IMR-90 (cell line): ENCODE data around the gene TBC1D22A. TPM values are rescaled to one million over a fixed set of nuclear protein-coding genes. Genes with fewer than 3 reads are reported as not detected.
A peak's percentile ranks its signal among the peaks of the same experiment; 100 is the strongest.

Experiments
- ATAC-seq: fragments of 200-7000 bp; cut with Tn5 transposase; 2 replicates; pipeline ENCODE4 v1.9.1; 2020; ENCODE audit warnings: low read depth, mild to moderate bottlenecking, moderate library complexity
- BruUV-seq: library from RNA; stranded (reverse); fragments of 400-500 nt; replicated peaks from 2 replicates; lab custom pipeline; 2021; lab: Mats Ljungman, UMichigan
- CTCF ChIA-PET: fragments of 300-600 bp; formaldehyde crosslinking; extraction: SDS; loops from one replicate; lab custom pipeline; 2021; ENCODE audit warnings: antibody characterized with exemption; lab: Yijun Ruan, JAX
- POLR2A ChIA-PET: fragments of 300-600 bp; sonication (Branson Sonifier 250); formaldehyde crosslinking; loops from one replicate; lab custom pipeline; 2022; ENCODE audit warnings: antibody characterized with exemption; ENCODE audit not compliant: unreplicated experiment; lab: Charles Lee
- DNase-seq: peaks from one replicate; pipeline ENCODE4 v3.0.0; 2013
- H2AFZ ChIP-seq: replicated peaks from 2 replicates; pipeline ENCODE3; 2013; ENCODE audit warnings: low read length, mild to moderate bottlenecking; ENCODE audit not compliant: poor library complexity
- H2AK5ac ChIP-seq: 2 replicates; pipeline ENCODE4 v1.6.1; 2013; ENCODE audit warnings: low read depth, low read length, inconsistent platforms
- H2AK9ac ChIP-seq: replicated peaks from 2 replicates; pipeline ENCODE3; 2013; ENCODE audit warnings: mild to moderate bottlenecking, low read depth, low read length, moderate library complexity; ENCODE audit not compliant: poor library complexity
- H2BK120ac ChIP-seq: 2 replicates; pipeline ENCODE4 v1.6.1; 2013; ENCODE audit warnings: low read depth, low read length, inconsistent platforms
- H2BK15ac ChIP-seq: 3 replicates; pipeline ENCODE4 v1.6.1; 2013; ENCODE audit warnings: low read depth, low read length, inconsistent platforms
- H2BK20ac ChIP-seq: 2 replicates; pipeline ENCODE4 v1.6.1; 2013; ENCODE audit warnings: low read depth, mild to moderate bottlenecking, inconsistent platforms, low read length, moderate library complexity
- H2BK5ac ChIP-seq: 2 replicates; pipeline ENCODE4 v1.6.1; 2013; ENCODE audit warnings: mild to moderate bottlenecking, low read depth, low read length, inconsistent platforms; ENCODE audit not compliant: poor library complexity, severe bottlenecking
- H3K14ac ChIP-seq: replicated peaks from 2 replicates; pipeline ENCODE4 v1.6.1; 2013; ENCODE audit warnings: low read depth, low read length, inconsistent platforms
- H3K18ac ChIP-seq: 2 replicates; pipeline ENCODE4 v1.6.1; 2013; ENCODE audit warnings: low read depth, low read length, control low read depth
- H3K23ac ChIP-seq: 2 replicates; pipeline ENCODE4 v1.6.1; 2013; ENCODE audit warnings: low read depth, low read length, inconsistent platforms
- H3K27ac ChIP-seq: 2 replicates; pipeline ENCODE4 v1.5.1; 2013; ENCODE audit warnings: mild to moderate bottlenecking, control low read depth, low read length; ENCODE audit not compliant: insufficient read depth
- H3K27me3 ChIP-seq: 2 replicates; pipeline ENCODE4 v1.6.1; 2013; ENCODE audit warnings: low read length; ENCODE audit not compliant: control insufficient read depth, insufficient read depth
- H3K36me3 ChIP-seq: 2 replicates; pipeline ENCODE4 v1.6.1; 2013; ENCODE audit warnings: low read length, mixed read lengths; ENCODE audit not compliant: control insufficient read depth, insufficient read depth
- H3K4ac ChIP-seq: 2 replicates; pipeline ENCODE4 v1.6.1; 2013; ENCODE audit warnings: low read depth, low read length, inconsistent platforms
- H3K4me1 ChIP-seq: 2 replicates; pipeline ENCODE4 v1.6.1; 2013; ENCODE audit warnings: low read length, mixed read lengths; ENCODE audit not compliant: control insufficient read depth, insufficient read depth
- H3K4me2 ChIP-seq: 2 replicates; pipeline ENCODE4 v1.6.1; 2013; ENCODE audit warnings: low read depth, mild to moderate bottlenecking, control low read depth, low read length, moderate library complexity
- H3K4me3 ChIP-seq: 2 replicates; pipeline ENCODE4 v1.5.1; 2013; ENCODE audit warnings: low read depth, mild to moderate bottlenecking, control low read depth, low read length, moderate library complexity; ENCODE audit not compliant: insufficient read depth
- H3K56ac ChIP-seq: 2 replicates; pipeline ENCODE4 v1.6.1; 2013; ENCODE audit warnings: low read length, inconsistent platforms; ENCODE audit not compliant: insufficient read depth; ENCODE audit errors: extremely low read depth
- H3K79me1 ChIP-seq, 2 experiments: 2 replicates each; pipeline ENCODE4 v1.6.1; 2013; ENCODE audit warnings: low read length in 2 of 2, inconsistent platforms in 1 of 2, low read depth in 1 of 2
- H3K9ac ChIP-seq: 2 replicates; pipeline ENCODE4 v1.6.1; 2013; ENCODE audit warnings: low read depth, low read length, control low read depth
- H3K9me1 ChIP-seq: 2 replicates; pipeline ENCODE4 v1.6.1; 2013; ENCODE audit warnings: low read length, inconsistent platforms; ENCODE audit not compliant: insufficient read depth
- H3K9me3 ChIP-seq: 2 replicates; pipeline ENCODE4 v1.6.1; 2013; ENCODE audit warnings: low read length; ENCODE audit not compliant: control insufficient read depth, insufficient read depth
- H4K20me1 ChIP-seq: 2 replicates; pipeline ENCODE4 v1.6.1; 2013; ENCODE audit warnings: low read length, inconsistent platforms; ENCODE audit not compliant: insufficient read depth
- H4K5ac ChIP-seq: 2 replicates; pipeline ENCODE4 v1.6.1; 2013; ENCODE audit warnings: mild to moderate bottlenecking, low read depth, low read length, control low read depth
- H4K8ac ChIP-seq, 2 experiments: 2 replicates each; pipeline ENCODE4 v1.6.1; 2013; ENCODE audit warnings: low read depth in 2 of 2, low read length in 2 of 2, control low read depth in 1 of 2, inconsistent platforms in 1 of 2
- H4K91ac ChIP-seq: 2 replicates; pipeline ENCODE4 v1.6.1; 2013; ENCODE audit warnings: low read depth, low read length, inconsistent platforms; ENCODE audit not compliant: insufficient read depth
- BHLHE40 ChIP-seq: fragments of 150-350 bp; IDR thresholded peaks from 2 replicates; pipeline ENCODE4 v1.6.1; 2016; ENCODE audit warnings: mild to moderate bottlenecking, low read depth, low read length
- CEBPB ChIP-seq: IDR thresholded peaks from 2 replicates; pipeline ENCODE4 v1.6.1; 2012; ENCODE audit warnings: low read depth, low read length, improper control_type of control experiment
- CHD1 ChIP-seq: IDR thresholded peaks from 2 replicates; pipeline ENCODE4 v1.6.1; 2012; ENCODE audit warnings: low read depth, low read length, improper control_type of control experiment
- FOS ChIP-seq: fragments of 150-350 bp; IDR thresholded peaks from 2 replicates; pipeline ENCODE4 v1.6.1; 2016; ENCODE audit warnings: low read depth, low read length
- MAFK ChIP-seq: IDR thresholded peaks from 2 replicates; pipeline ENCODE4 v1.6.1; 2012; ENCODE audit warnings: low read depth, low read length, improper control_type of control experiment
- MAZ ChIP-seq: IDR thresholded peaks from 2 replicates; pipeline ENCODE4 v1.6.1; 2012; ENCODE audit warnings: low read depth, mild to moderate bottlenecking, low read length, improper control_type of control experiment, moderate library complexity, borderline replicate concordance
- MXI1 ChIP-seq: IDR thresholded peaks from 2 replicates; pipeline ENCODE4 v1.6.1; 2012; ENCODE audit warnings: low read depth, mild to moderate bottlenecking, low read length, moderate library complexity, borderline replicate concordance
- NFE2L2 ChIP-seq: fragments of 150-350 bp; IDR thresholded peaks from 2 replicates; pipeline ENCODE4 v1.6.1; 2016; ENCODE audit warnings: low read depth, mild to moderate bottlenecking, low read length
- POLR2A ChIP-seq: IDR thresholded peaks from 2 replicates; pipeline ENCODE4 v1.6.1; 2012; ENCODE audit warnings: mild to moderate bottlenecking, low read depth, low read length
- RAD21 ChIP-seq: IDR thresholded peaks from 2 replicates; pipeline ENCODE4 v1.6.1; 2012; ENCODE audit warnings: low read length, improper control_type of control experiment
- RCOR1 ChIP-seq: IDR thresholded peaks from 2 replicates; pipeline ENCODE4 v1.6.1; 2012; ENCODE audit warnings: mild to moderate bottlenecking, low read length, improper control_type of control experiment; ENCODE audit not compliant: insufficient replicate concordance
- RFX5 ChIP-seq: IDR thresholded peaks from 2 replicates; pipeline ENCODE4 v1.8.0; 2012; ENCODE audit warnings: low read depth, mild to moderate bottlenecking, low read length, moderate library complexity
- SMC3 ChIP-seq: fragments of 150-350 bp; IDR thresholded peaks from 2 replicates; pipeline ENCODE4 v1.6.1; 2016; ENCODE audit warnings: low read depth, mild to moderate bottlenecking, antibody characterized with exemption, low read length, moderate library complexity
- WGBS, 2 experiments: methylation state at CpG; one replicate each; pipeline versions ENCODE4 v1.1.5 to v1.1.7; 2013; ENCODE audit warnings: missing lambda C conversion rate in 2 of 2; ENCODE audit not compliant: insufficient read length in 1 of 2; ENCODE audit errors: extremely low coverage in 2 of 2; 5-methylcytosine and 5-hydroxymethylcytosine counted together
- dilution Hi-C: fragments of 300-500 bp; cut with HindIII; formaldehyde crosslinking; loops from one replicate; pipeline ENCODE4 v1.14.3; 2018; ENCODE audit warnings: low sequenced_read_pairs; ENCODE audit not compliant: unreplicated experiment
- in situ Hi-C: fragments of 300-500 bp; cut with MboI; formaldehyde crosslinking; loops from 3 replicates; pipeline ENCODE4 v1.14.3; 2019; ENCODE audit warnings: low sequenced_read_pairs, inconsistent platforms, mixed read lengths
- intact Hi-C: fragments of 100-400 bp; cut with micrococcal nuclease; formaldehyde crosslinking; loops from 2 replicates; pipeline ENCODE4 v1.10.0; 2022
- polyA plus RNA-seq, 3 experiments: library from polyadenylated mRNA; depleted of rRNA; stranded (reverse); fragments of >200 nt; gene quantifications; 2 replicates each; pipeline ENCODE4 v1.2.3, GENCODE V29; 2012; ENCODE audit warnings: low replicate concordance in 1 of 3
- total RNA-seq: library from RNA; depleted of rRNA; stranded (reverse); fragments of >200 nt; gene quantifications from 2 replicates; pipeline ENCODE4 v1.2.3, GENCODE V29; 2012
- TF ChIP-seq, protein P1 (sequence below): fragments of 150-350 bp; IDR thresholded peaks from 2 replicates; pipeline ENCODE4 v1.6.1; 2016; ENCODE audit warnings: low read depth, mild to moderate bottlenecking, low read length, moderate library complexity, borderline replicate concordance
- TF ChIP-seq, protein P2 (sequence below): conservative IDR thresholded peaks from 2 replicates; pipeline ENCODE4 v1.5.1; 2012; ENCODE audit warnings: mild to moderate bottlenecking, low read depth, low read length, improper control_type of control experiment
- TF ChIP-seq, protein P3 (sequence below): fragments of 150-350 bp; IDR thresholded peaks from 2 replicates; pipeline ENCODE4 v1.6.1; 2017; ENCODE audit warnings: mild to moderate bottlenecking, antibody characterized with exemption, low read length, low read depth

TBC1D22A gene
- total and polyA plus RNA-seq, 2 of the 4 experiments (the other 2 are of a cell fraction), result 9.0 to 16.7 TPM

DNA sequence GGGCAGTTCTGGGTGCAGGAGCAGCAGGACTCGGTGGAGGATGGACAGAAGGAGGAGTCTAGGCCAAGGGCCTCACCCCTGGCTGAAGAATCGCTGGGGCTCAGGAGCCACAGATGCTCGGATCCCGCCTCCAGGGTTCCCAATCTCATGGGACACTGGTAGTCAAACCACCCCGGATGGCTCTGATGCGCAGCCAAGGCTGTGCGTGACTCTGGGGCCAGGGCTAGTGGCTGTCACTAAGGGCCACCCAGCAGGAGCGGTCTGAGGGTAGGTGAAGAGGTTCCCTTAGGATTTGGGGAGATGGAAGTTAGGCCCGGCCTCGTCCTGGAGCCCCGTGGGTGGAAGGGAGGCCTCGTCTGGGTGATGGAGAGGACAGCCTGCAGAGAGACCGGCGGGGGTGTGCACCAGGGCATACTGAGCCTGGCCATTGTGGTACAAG lies 300.6 kb downstream of the TBC1D22A start:
- WGBS, 2 experiments, result 93% methylated on average over 9 of the region's 14 CpGs; no CpG with 5 or more reads in 1 of the 2 experiments
- Histone ChIP-seq H3K9me1 (peaks cover 9% of the 10 kb centered on the region; the same call in 1 of the 2 replicates), H2AK9ac (no peak overlapping the region), H3K4me1 (no peaks in the 10 kb centered on the region), H3K4ac (no peak overlapping the region), H3K18ac (no peak overlapping the region), H4K20me1 (peaks cover 5% of the 10 kb centered on the region), H3K36me3 (peaks cover 10% of the 10 kb centered on the region), H3K9me3 (no peaks in the 10 kb centered on the region), H2BK5ac (no peak overlapping the region), H4K91ac (no peak overlapping the region), H3K23ac (no peak overlapping the region), H3K27ac (no peak overlapping the region), H3K14ac (no peak overlapping the region), H4K5ac (no peak overlapping the region), H3K4me3 (no peak overlapping the region), H2AK5ac (no peak overlapping the region), H3K79me1 (0 out of 4 replicates have a peak, but pooled peaks cover 2 to 3% of the 10 kb centered on the region in 2 experiments), H3K9ac (no peak overlapping the region), H2BK20ac (no peak overlapping the region), H4K8ac (no peak overlapping the region), H3K4me2 (no peak overlapping the region), H2BK15ac (no peak overlapping the region), H3K56ac (no peak overlapping the region), H2BK120ac (no peak overlapping the region), H3K27me3 (no peaks in the 10 kb centered on the region), H2AFZ (peak overlapping the region; percentile 32)
- no peak for TF ChIP-seq CEBPB
- TF ChIP-seq RAD21, result no peak
- no peak for TF ChIP-seq MAZ
- no peak for TF ChIP-seq MAFK
- no peak for TF ChIP-seq BHLHE40
- TF ChIP-seq RCOR1, result no peak
- TF ChIP-seq CHD1, result no peak
- TF ChIP-seq, protein P1, sequence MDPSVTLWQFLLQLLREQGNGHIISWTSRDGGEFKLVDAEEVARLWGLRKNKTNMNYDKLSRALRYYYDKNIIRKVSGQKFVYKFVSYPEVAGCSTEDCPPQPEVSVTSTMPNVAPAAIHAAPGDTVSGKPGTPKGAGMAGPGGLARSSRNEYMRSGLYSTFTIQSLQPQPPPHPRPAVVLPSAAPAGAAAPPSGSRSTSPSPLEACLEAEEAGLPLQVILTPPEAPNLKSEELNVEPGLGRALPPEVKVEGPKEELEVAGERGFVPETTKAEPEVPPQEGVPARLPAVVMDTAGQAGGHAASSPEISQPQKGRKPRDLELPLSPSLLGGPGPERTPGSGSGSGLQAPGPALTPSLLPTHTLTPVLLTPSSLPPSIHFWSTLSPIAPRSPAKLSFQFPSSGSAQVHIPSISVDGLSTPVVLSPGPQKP, result no peak
- TF ChIP-seq MXI1, result no peak
- no peak for TF ChIP-seq FOS
- TF ChIP-seq POLR2A, result no peak
- TF ChIP-seq, protein P2, sequence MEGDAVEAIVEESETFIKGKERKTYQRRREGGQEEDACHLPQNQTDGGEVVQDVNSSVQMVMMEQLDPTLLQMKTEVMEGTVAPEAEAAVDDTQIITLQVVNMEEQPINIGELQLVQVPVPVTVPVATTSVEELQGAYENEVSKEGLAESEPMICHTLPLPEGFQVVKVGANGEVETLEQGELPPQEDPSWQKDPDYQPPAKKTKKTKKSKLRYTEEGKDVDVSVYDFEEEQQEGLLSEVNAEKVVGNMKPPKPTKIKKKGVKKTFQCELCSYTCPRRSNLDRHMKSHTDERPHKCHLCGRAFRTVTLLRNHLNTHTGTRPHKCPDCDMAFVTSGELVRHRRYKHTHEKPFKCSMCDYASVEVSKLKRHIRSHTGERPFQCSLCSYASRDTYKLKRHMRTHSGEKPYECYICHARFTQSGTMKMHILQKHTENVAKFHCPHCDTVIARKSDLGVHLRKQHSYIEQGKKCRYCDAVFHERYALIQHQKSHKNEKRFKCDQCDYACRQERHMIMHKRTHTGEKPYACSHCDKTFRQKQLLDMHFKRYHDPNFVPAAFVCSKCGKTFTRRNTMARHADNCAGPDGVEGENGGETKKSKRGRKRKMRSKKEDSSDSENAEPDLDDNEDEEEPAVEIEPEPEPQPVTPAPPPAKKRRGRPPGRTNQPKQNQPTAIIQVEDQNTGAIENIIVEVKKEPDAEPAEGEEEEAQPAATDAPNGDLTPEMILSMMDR, result no peak
- no peak for TF ChIP-seq RFX5
- TF ChIP-seq SMC3, result no peak
- TF ChIP-seq, protein P3, sequence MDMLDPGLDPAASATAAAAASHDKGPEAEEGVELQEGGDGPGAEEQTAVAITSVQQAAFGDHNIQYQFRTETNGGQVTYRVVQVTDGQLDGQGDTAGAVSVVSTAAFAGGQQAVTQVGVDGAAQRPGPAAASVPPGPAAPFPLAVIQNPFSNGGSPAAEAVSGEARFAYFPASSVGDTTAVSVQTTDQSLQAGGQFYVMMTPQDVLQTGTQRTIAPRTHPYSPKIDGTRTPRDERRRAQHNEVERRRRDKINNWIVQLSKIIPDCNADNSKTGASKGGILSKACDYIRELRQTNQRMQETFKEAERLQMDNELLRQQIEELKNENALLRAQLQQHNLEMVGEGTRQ, result no peak
- TF ChIP-seq NFE2L2, result no peak
- BruUV-seq, result no TSS peak
- in situ Hi-C loops (no loop called here), dilution Hi-C loops (no loop called here), intact Hi-C loops (no loop called here)
- POLR2A ChIA-PET, result no interaction called here
- DNase-seq (no peak), ATAC-seq (no peak)
- CTCF ChIA-PET, result no interaction called here
